C4-2B (cell line): ENCODE data around the gene CNPPD1.

Source experiments
- CTCF ChIP-seq: fragments of 450-650 bp; conservative IDR thresholded peaks from 2 replicates; pipeline ENCODE4 v1.5.1; 2017; ENCODE audit warnings: mild to moderate bottlenecking
- ZFX ChIP-seq: fragments of 450-650 bp; IDR thresholded peaks from 2 replicates; pipeline ENCODE4 v1.6.1; 2017

- TF ChIP-seq CTCF (no peak), ZFX (no peak)
Observed at GRCh38 chr2:219161097-219161496, 15.6 kb downstream of the CNPPD1 start.
